ENCODE data around the gene DNAJC19.
"Not testable (repeated sequence)": the region's sequence is repeated elsewhere in the genome, so short reads cannot be mapped to it uniquely, and the experiment has no call there.

Gene DNAJC19

DNA sequence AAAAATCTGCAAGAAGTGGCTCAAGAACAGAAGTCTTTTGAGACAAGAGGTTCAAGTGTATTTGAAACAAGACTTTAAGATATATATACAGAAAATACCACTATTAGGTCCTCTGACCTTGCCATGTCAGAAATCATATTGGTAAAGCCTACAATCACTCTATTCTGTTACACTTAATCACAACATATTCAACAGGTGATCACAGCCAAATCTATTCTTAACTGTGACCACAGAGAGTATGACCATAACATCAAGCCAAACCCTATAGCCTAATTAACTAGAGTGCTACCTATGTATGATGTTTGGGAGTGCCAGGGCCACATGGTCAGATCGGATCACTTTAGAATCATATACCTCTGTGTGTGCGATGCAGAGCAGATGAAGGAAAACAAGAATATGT is 2.2 kb downstream of the DNAJC19 start:
- Histone ChIP-seq H3K4me1 (ENCODE audit: control insufficient read depth in 1 of 2, insufficient read depth in 1 of 2, low read depth in 1 of 2, low read length in 1 of 2) (peaks cover 12 to 17% of the 10 kb centered on the region in 2 experiments), H3K36me3 (peaks cover 10% of the 10 kb centered on the region), H3K27me3 (peaks cover 14% of the 10 kb centered on the region), H3K9me3 (no peaks in the 10 kb centered on the region), H3K27ac (no peak overlapping the region), H3K4me3 (ENCODE audit: low read depth in 1 of 2, low read length in 1 of 2) (no peak overlapping the region)
- TF ChIP-seq CTCF (IDR thresholded peaks at IDR 0.05): no peak

GRCh38 chr3:180986366-180986765 is 3.2 kb downstream of the DNAJC19 start:
- H3K27me3 ChIP-seq; H3K9me3 ChIP-seq; H3K27ac ChIP-seq; H3K4me3 ChIP-seq (ENCODE audit: low read depth in 1 of 2, low read length in 1 of 2): not testable (repeated sequence)
- H3K36me3 ChIP-seq: peaks cover 10% of the 10 kb centered on the region
- peaks cover 12 to 17% of the 10 kb centered on the region in 2 experiments for H3K4me1 ChIP-seq (ENCODE audit: control insufficient read depth in 1 of 2, insufficient read depth in 1 of 2, low read depth in 1 of 2, low read length in 1 of 2)

DNA sequence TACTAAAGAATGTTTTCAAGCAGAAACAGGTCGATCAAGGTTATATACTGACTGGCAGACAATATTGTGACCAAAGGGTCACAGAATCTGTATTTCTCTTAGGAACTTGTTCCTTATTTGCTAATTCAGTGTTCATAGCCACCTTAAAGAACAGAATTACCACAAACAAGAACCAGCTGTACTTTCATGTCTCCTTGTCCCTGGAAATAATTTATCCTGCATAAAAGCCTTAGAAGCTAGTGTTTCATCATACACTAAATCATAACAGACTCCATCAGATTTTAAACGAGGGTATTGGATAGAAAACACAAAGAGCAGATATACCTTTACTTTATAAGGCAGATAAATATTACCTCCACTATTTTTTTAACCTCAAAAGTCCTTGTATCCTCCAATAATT is 6.4 kb downstream of the DNAJC19 start:
- TF ChIP-seq CTCF (IDR thresholded peaks at IDR 0.05): no peak
- H3K27ac ChIP-seq: no peak overlapping the region
- no peaks in the 10 kb centered on the region for H3K4me1 ChIP-seq (ENCODE audit: control insufficient read depth in 1 of 2, insufficient read depth in 1 of 2, low read depth in 1 of 2, low read length in 1 of 2)
- H3K27me3 ChIP-seq: no peaks in the 10 kb centered on the region
- H3K9me3 ChIP-seq: no peaks in the 10 kb centered on the region
- no peak overlapping the region for H3K4me3 ChIP-seq (ENCODE audit: low read depth in 1 of 2, low read length in 1 of 2)
- peaks cover 18% of the 10 kb centered on the region for H3K36me3 ChIP-seq

DNA sequence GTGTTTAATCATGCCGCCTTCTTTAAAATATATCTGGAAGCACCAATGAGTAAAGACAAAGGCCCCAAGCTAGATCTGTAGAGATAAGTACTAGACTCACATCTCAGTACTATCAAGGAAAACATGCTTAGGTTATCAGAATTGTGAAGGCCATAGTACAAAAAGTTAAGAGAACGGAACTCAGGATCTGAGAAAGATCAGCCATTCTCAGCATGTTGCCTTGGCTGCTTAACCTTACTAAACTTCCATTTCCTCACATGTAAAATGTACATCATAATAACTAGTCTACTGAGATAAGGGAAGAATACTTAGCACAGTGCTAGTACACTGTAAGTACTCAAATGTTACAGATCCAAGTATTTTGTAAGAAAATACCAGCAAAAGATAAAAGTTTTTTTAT is 7.6 kb downstream of the DNAJC19 start:
- H3K9me3 ChIP-seq: no peaks in the 10 kb centered on the region
- no peaks in the 10 kb centered on the region for H3K27me3 ChIP-seq
- peaks cover 18% of the 10 kb centered on the region for H3K36me3 ChIP-seq
- H3K4me3 ChIP-seq (ENCODE audit: low read depth in 1 of 2, low read length in 1 of 2): no peak overlapping the region
- H3K27ac ChIP-seq: no peak overlapping the region
- no peaks in the 10 kb centered on the region for H3K4me1 ChIP-seq (ENCODE audit: control insufficient read depth in 1 of 2, insufficient read depth in 1 of 2, low read depth in 1 of 2, low read length in 1 of 2)
- TF ChIP-seq CTCF (IDR thresholded peaks at IDR 0.05): no peak

GRCh38 chr3:180980611-180981010 is 8.9 kb downstream of the DNAJC19 start:
- H3K4me3 ChIP-seq (ENCODE audit: low read depth in 1 of 2, low read length in 1 of 2): no peak overlapping the region
- H3K9me3 ChIP-seq: no peaks in the 10 kb centered on the region
- no peak overlapping the region for H3K27ac ChIP-seq
- no peaks in the 10 kb centered on the region for H3K27me3 ChIP-seq
- no peaks in the 10 kb centered on the region for H3K4me1 ChIP-seq (ENCODE audit: control insufficient read depth in 1 of 2, insufficient read depth in 1 of 2, low read depth in 1 of 2, low read length in 1 of 2)
- TF ChIP-seq CTCF (IDR thresholded peaks at IDR 0.05): no peak
- peaks cover 24% of the 10 kb centered on the region for H3K36me3 ChIP-seq

GRCh38 chr3:180979961-180980360 is 9.6 kb downstream of the DNAJC19 start:
- no peaks in the 10 kb centered on the region for H3K4me1 ChIP-seq (ENCODE audit: control insufficient read depth in 1 of 2, insufficient read depth in 1 of 2, low read depth in 1 of 2, low read length in 1 of 2)
- H3K27ac ChIP-seq: no peak overlapping the region
- no peaks in the 10 kb centered on the region for H3K9me3 ChIP-seq
- H3K27me3 ChIP-seq: no peaks in the 10 kb centered on the region
- H3K4me3 ChIP-seq (ENCODE audit: low read depth in 1 of 2, low read length in 1 of 2): no peak overlapping the region
- no peak for TF ChIP-seq CTCF (IDR thresholded peaks at IDR 0.05)
- peaks cover 24% of the 10 kb centered on the region for H3K36me3 ChIP-seq

Measured in neutrophil (primary cell).